Neural cell (in vitro differentiated cells): ENCODE measurements around the gene PRKAG2.

Source experiments
- EP300 ChIP-seq: fragments of 450-650 bp; conservative IDR thresholded peaks from 2 replicates; pipeline ENCODE4 v1.6.1; 2014; ENCODE audit warnings: antibody characterized with exemption, mild to moderate bottlenecking, moderate library complexity; ENCODE audit not compliant: poor library complexity, severe bottlenecking
- EZH2 ChIP-seq: fragments of 200-600, 300-800 bp; shearing (Covaris generic), sonication (generic); IDR thresholded peaks from 2 replicates; pipeline ENCODE4 v1.6.1; 2014; ENCODE audit warnings: antibody characterized with exemption, low read length, borderline replicate concordance, mild to moderate bottlenecking; ENCODE audit not compliant: insufficient read depth, poor library complexity, severe bottlenecking
- POLR2AphosphoS5 ChIP-seq: IDR thresholded peaks from 2 replicates; pipeline ENCODE4 v1.6.1; 2012
- RAD21 ChIP-seq: fragments of 450-650 bp; conservative IDR thresholded peaks from 2 replicates; pipeline ENCODE4 v1.6.1; 2014; ENCODE audit warnings: antibody characterized with exemption, mild to moderate bottlenecking, moderate library complexity
- SMC3 ChIP-seq: fragments of 450-650 bp; conservative IDR thresholded peaks from 2 replicates; pipeline ENCODE4 v1.6.1; 2014; ENCODE audit warnings: antibody characterized with exemption, mild to moderate bottlenecking, moderate library complexity; ENCODE audit not compliant: poor library complexity
- TAF1 ChIP-seq: IDR thresholded peaks from 2 replicates; pipeline ENCODE4 v1.6.1; 2012; ENCODE audit warnings: low read depth
- TF ChIP-seq, protein P1 (sequence below): IDR thresholded peaks from 2 replicates; pipeline ENCODE4 v1.6.1; 2012; ENCODE audit warnings: borderline replicate concordance
- TF ChIP-seq, protein P2 (sequence below): fragments of 450-650 bp; IDR thresholded peaks from 2 replicates; pipeline ENCODE4 v1.5.1; 2014; ENCODE audit warnings: antibody characterized with exemption, mild to moderate bottlenecking, moderate library complexity; ENCODE audit not compliant: poor library complexity, severe bottlenecking

DNA sequence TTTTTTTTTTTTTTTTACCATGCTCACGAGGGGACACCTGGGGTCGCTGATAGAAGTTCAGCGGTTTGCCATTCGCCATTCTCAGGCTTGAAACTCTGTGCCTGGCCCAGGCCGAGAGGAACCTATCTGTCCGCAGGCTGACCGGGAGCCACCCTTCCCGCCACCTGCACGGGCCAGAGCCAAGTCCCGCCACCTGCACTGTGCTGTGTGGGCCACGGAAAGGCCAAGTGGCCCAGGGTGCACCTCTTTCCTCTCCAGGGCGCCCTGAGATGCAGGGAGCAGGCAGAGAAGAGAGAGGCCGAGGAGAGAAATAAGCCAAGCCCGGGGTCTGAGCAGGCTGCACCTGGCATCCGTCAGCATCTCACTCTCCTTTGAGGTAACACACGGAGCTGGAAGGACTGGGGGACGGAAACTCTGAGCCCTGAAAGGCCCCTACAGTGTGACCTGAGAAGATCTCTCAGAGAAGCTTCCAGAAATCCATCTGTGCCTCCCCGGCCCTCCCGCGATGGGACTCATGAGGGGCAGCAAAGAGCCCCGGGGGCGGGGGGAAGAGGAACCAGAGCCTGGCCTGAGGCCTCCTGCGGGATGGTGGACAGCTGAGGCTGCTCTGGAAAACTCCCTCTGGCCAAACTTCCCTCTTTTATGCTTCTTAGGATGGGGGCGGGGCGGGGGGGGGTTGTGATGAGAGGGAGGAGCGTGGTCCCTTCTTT, 46.6 kb downstream of the PRKAG2 start:
- TF ChIP-seq, protein P1, sequence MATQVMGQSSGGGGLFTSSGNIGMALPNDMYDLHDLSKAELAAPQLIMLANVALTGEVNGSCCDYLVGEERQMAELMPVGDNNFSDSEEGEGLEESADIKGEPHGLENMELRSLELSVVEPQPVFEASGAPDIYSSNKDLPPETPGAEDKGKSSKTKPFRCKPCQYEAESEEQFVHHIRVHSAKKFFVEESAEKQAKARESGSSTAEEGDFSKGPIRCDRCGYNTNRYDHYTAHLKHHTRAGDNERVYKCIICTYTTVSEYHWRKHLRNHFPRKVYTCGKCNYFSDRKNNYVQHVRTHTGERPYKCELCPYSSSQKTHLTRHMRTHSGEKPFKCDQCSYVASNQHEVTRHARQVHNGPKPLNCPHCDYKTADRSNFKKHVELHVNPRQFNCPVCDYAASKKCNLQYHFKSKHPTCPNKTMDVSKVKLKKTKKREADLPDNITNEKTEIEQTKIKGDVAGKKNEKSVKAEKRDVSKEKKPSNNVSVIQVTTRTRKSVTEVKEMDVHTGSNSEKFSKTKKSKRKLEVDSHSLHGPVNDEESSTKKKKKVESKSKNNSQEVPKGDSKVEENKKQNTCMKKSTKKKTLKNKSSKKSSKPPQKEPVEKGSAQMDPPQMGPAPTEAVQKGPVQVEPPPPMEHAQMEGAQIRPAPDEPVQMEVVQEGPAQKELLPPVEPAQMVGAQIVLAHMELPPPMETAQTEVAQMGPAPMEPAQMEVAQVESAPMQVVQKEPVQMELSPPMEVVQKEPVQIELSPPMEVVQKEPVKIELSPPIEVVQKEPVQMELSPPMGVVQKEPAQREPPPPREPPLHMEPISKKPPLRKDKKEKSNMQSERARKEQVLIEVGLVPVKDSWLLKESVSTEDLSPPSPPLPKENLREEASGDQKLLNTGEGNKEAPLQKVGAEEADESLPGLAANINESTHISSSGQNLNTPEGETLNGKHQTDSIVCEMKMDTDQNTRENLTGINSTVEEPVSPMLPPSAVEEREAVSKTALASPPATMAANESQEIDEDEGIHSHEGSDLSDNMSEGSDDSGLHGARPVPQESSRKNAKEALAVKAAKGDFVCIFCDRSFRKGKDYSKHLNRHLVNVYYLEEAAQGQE, result no peak
- TF ChIP-seq, protein P2, sequence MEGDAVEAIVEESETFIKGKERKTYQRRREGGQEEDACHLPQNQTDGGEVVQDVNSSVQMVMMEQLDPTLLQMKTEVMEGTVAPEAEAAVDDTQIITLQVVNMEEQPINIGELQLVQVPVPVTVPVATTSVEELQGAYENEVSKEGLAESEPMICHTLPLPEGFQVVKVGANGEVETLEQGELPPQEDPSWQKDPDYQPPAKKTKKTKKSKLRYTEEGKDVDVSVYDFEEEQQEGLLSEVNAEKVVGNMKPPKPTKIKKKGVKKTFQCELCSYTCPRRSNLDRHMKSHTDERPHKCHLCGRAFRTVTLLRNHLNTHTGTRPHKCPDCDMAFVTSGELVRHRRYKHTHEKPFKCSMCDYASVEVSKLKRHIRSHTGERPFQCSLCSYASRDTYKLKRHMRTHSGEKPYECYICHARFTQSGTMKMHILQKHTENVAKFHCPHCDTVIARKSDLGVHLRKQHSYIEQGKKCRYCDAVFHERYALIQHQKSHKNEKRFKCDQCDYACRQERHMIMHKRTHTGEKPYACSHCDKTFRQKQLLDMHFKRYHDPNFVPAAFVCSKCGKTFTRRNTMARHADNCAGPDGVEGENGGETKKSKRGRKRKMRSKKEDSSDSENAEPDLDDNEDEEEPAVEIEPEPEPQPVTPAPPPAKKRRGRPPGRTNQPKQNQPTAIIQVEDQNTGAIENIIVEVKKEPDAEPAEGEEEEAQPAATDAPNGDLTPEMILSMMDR, result no peak
- TF ChIP-seq POLR2AphosphoS5 (no peak), EZH2 (no peak), TAF1 (no peak), EP300 (no peak), RAD21 (no peak), SMC3 (no peak)
